GM12878 (cell line): ENCODE data around the gene COL19A1. TPM values are rescaled to one million over a fixed set of nuclear protein-coding genes. Genes with fewer than 3 reads are reported as not detected.

Source experiments
- ATAC-seq: fragments of 200-7000 bp; cut with Tn5 transposase; 3 replicates; pipeline ENCODE4 v1.9.1; 2020; ENCODE audit warnings: mild to moderate bottlenecking, moderate library complexity
- BruUV-seq: library from RNA; stranded (reverse); fragments of 400-500 nt; replicated peaks from 2 replicates; lab custom pipeline; 2021; lab: Mats Ljungman, UMichigan
- CTCF ChIA-PET: fragments of 300-600 bp; sonication (Branson Sonifier 250); formaldehyde crosslinking; extraction: SDS; loops from one replicate; lab custom pipeline; 2021; ENCODE audit warnings: inconsistent platforms; lab: Yijun Ruan, JAX
- POLR2A ChIA-PET: fragments of 350-600 bp; formaldehyde crosslinking; extraction: SDS; loops from one replicate; lab custom pipeline; 2021; ENCODE audit warnings: inconsistent platforms; lab: Charles Lee
- RAD21 ChIA-PET: fragments of 300-600 bp; sonication (Branson Sonifier 250); formaldehyde crosslinking; loops from one replicate; lab custom pipeline; 2023; ENCODE audit warnings: antibody characterized with exemption; ENCODE audit not compliant: unreplicated experiment; lab: Charles Lee
- SMC1A ChIA-PET: fragments of 300-600 bp; sonication (Branson Sonifier 250); formaldehyde crosslinking; loops from one replicate; lab custom pipeline; 2023; ENCODE audit not compliant: unreplicated experiment, uncharacterized antibody; lab: Charles Lee
- DNase-seq: peaks from one replicate; pipeline ENCODE4 v3.0.0-alpha.2; 2011; ENCODE audit warnings: low read depth, low spot score
- FAIRE-seq: peaks from 3 replicates; lab custom pipeline; 2011; peaks lifted over from hg19 to GRCh38; lab: Jason Lieb, UNC
- H2AFZ ChIP-seq: 2 replicates; pipeline ENCODE4 v1.6.0; 2011; ENCODE audit warnings: low read depth, low read length, control low read depth; ENCODE audit not compliant: control insufficient read depth
- H3K27ac ChIP-seq: 2 replicates; pipeline ENCODE4 v1.5.1; 2011; ENCODE audit warnings: control low read depth; ENCODE audit not compliant: control insufficient read depth, insufficient read depth
- H3K27me3 ChIP-seq, 2 experiments: replicated peaks in 1 of 2; 2 replicates each; pipeline versions ENCODE4 v1.6.0 to v1.6.1; 2011; ENCODE audit warnings: low read length in 1 of 2; ENCODE audit not compliant: control insufficient read depth in 2 of 2, insufficient read depth in 2 of 2
- H3K36me3 ChIP-seq, 2 experiments: 2 replicates each; pipeline ENCODE4 v1.5.1; 2011; ENCODE audit warnings: low read length in 1 of 2; ENCODE audit not compliant: control insufficient read depth in 2 of 2, insufficient read depth in 2 of 2
- H3K4me1 ChIP-seq: 2 replicates; pipeline ENCODE4 v1.6.1; 2011; ENCODE audit warnings: mild to moderate bottlenecking, low read length, moderate library complexity, mixed read lengths; ENCODE audit not compliant: control insufficient read depth, insufficient read depth
- H3K4me2 ChIP-seq: 2 replicates; pipeline ENCODE4 v1.6.0; 2011; ENCODE audit warnings: control low read depth; ENCODE audit not compliant: control insufficient read depth, insufficient read depth
- H3K4me3 ChIP-seq: fragments of 200-600 bp; sonication (generic); 2 replicates; pipeline ENCODE4 v1.5.1; 2016
- H3K79me2 ChIP-seq: 2 replicates; pipeline ENCODE4 v1.6.0; 2011; ENCODE audit warnings: low read length; ENCODE audit not compliant: control insufficient read depth, insufficient read depth
- H3K9ac ChIP-seq: 2 replicates; pipeline ENCODE4 v1.8.0; 2011; ENCODE audit warnings: low read length, control low read depth, mixed read lengths; ENCODE audit not compliant: control insufficient read depth, insufficient read depth
- H3K9me3 ChIP-seq: replicated peaks from 3 replicates; pipeline ENCODE4 v1.5.1; 2011; ENCODE audit warnings: mild to moderate bottlenecking, low read length; ENCODE audit not compliant: control insufficient read depth, insufficient read depth
- H4K20me1 ChIP-seq: 2 replicates; pipeline ENCODE4 v1.6.0; 2011; ENCODE audit not compliant: control insufficient read depth, insufficient read depth
- WGBS: methylation state at CpG from one replicate; pipeline ENCODE4 v1.1.6; 2016; ENCODE audit warnings: low lambda C conversion rate; ENCODE audit not compliant: insufficient replicate concordance, insufficient coverage; ENCODE audit errors: missing lambda C conversion rate; 5-methylcytosine and 5-hydroxymethylcytosine counted together
- in situ Hi-C: fragments of 300-500 bp; cut with MboI; formaldehyde crosslinking; loops from 9 replicates; pipeline ENCODE4 v1.14.3; 2018; ENCODE audit warnings: mixed read lengths
- intact Hi-C: fragments of 100-400 bp; cut with micrococcal nuclease; formaldehyde crosslinking; loops from one replicate; pipeline ENCODE4 v1.14.2; 2022; ENCODE audit not compliant: unreplicated experiment
- polyA plus RNA-seq, 11 experiments: library from polyadenylated mRNA; depleted of rRNA in 4 of 11; unstranded in 6 of 11; stranded (reverse) in 5 of 11; fragments of >200 nt; fragmentation: Nextera tagmentation in 4 of 11; fragmentation: Illumina TruSeq in 1 of 11; extraction: Ambion mirVana in 4 of 11; extraction: Trizol in 1 of 11; gene quantifications; 1 replicate in 1 of 11; 2 replicates in 10 of 11; pipeline versions ENCODE4 v1.2.1 to v1.2.3, GENCODE V29; 2011 to 2016; ENCODE audit warnings: inconsistent platforms in 2 of 11, missing spikeins in 2 of 11, low read depth in 1 of 11
- total RNA-seq, 4 experiments: library from RNA; depleted of rRNA in 3 of 4; stranded (reverse); fragments of >200 nt in 3 of 4; fragmentation: Illumina TruSeq in 1 of 4; extraction: Trizol in 1 of 4; gene quantifications; 2 replicates each; pipeline versions ENCODE4 v1.2.1 to v1.2.3, GENCODE V29; 2013 to 2021
- TF ChIP-seq, protein P1 (sequence below): IDR thresholded peaks from 2 replicates; pipeline ENCODE4 v1.6.1; 2012; ENCODE audit warnings: mild to moderate bottlenecking, low read depth, low read length

Gene COL19A1
- total and polyA plus RNA-seq, 10 of the 15 experiments (the other 5 are each of a cell fraction or from before 2014, with no cell fraction given), result 1.1 to 13.5 (median 4.1) TPM

DNA sequence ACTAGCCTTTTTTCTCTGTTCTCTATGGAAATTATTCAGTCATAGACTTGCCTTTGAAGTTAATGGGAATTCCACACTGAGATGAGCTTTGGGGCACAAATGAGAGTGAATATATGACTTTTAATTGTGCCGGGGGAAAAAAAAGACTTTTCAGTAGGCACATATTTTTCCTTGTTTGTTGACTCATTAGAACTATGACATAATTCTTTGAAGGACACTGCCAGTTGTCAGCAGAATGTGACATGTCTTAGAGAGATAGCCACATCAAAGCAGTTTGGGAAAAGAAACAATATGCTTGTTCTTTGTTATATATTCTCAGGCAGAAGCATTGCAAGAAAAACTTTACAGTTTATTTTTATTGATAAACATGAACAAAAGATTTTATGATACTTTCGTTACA lies 298.2 kb downstream of the COL19A1 start:
- BruUV-seq, result no TSS peak
- H3K27ac ChIP-seq, result no peak overlapping the region
- CTCF ChIA-PET, result interaction anchor here (1.1 kb wide), 1 partner anchor 329 kb away, joined by 7 read pairs; no protein-coding TSS in a partner anchor
- ATAC-seq, result no peak
- in situ Hi-C loops, result no loop called here
- H3K9me3 ChIP-seq, result no peaks in the 10 kb centered on the region; the same call in 2 of the 3 replicates
- RAD21 ChIA-PET, result no interaction called here
- H3K79me2 ChIP-seq, result no peaks in the 10 kb centered on the region
- no peak for FAIRE-seq
- no peak overlapping the region for H3K4me3 ChIP-seq
- H3K9ac ChIP-seq, result no peak overlapping the region
- WGBS, result 68% methylated on average over 2 of the region's 2 CpGs
- TF ChIP-seq, protein P1, sequence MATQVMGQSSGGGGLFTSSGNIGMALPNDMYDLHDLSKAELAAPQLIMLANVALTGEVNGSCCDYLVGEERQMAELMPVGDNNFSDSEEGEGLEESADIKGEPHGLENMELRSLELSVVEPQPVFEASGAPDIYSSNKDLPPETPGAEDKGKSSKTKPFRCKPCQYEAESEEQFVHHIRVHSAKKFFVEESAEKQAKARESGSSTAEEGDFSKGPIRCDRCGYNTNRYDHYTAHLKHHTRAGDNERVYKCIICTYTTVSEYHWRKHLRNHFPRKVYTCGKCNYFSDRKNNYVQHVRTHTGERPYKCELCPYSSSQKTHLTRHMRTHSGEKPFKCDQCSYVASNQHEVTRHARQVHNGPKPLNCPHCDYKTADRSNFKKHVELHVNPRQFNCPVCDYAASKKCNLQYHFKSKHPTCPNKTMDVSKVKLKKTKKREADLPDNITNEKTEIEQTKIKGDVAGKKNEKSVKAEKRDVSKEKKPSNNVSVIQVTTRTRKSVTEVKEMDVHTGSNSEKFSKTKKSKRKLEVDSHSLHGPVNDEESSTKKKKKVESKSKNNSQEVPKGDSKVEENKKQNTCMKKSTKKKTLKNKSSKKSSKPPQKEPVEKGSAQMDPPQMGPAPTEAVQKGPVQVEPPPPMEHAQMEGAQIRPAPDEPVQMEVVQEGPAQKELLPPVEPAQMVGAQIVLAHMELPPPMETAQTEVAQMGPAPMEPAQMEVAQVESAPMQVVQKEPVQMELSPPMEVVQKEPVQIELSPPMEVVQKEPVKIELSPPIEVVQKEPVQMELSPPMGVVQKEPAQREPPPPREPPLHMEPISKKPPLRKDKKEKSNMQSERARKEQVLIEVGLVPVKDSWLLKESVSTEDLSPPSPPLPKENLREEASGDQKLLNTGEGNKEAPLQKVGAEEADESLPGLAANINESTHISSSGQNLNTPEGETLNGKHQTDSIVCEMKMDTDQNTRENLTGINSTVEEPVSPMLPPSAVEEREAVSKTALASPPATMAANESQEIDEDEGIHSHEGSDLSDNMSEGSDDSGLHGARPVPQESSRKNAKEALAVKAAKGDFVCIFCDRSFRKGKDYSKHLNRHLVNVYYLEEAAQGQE, result no peak
- no peak overlapping the region for H2AFZ ChIP-seq
- no peaks in the 10 kb centered on the region for H3K27me3 ChIP-seq
- H3K4me2 ChIP-seq, result no peak overlapping the region
- POLR2A ChIA-PET, result no interaction called here
- intact Hi-C loops, result no loop called here
- no peak for DNase-seq
- no peaks in the 10 kb centered on the region for H4K20me1 ChIP-seq
- no peaks in the 10 kb centered on the region; a peak in 3 of 4 replicates for H3K36me3 ChIP-seq
- H3K4me1 ChIP-seq, result peaks cover 6% of the 10 kb centered on the region; the same call in 1 of the 2 replicates
- SMC1A ChIA-PET, result interaction anchor here (0.6 kb wide), 1 partner anchor 510 kb away, joined by 3 read pairs; no protein-coding TSS in a partner anchor
